ENCODE data around the gene NEB. TPM values are rescaled to one million over a fixed set of nuclear protein-coding genes. Genes with fewer than 3 reads are reported as not detected.

NEB gene
- total RNA-seq, 1 donor from 2014 or later: 0.83 TPM

GRCh38 chr2:151727593-151728552 is 6.4 kb downstream of the NEB start:
- Histone ChIP-seq H3K36me3 (no peaks in the 10 kb centered on the region), H3K4me1 (no peaks in the 10 kb centered on the region), H3K27me3 (ENCODE audit: low read depth) (no peaks in the 10 kb centered on the region), H3K4me3 (no peak overlapping the region), H3K9me3 (no peaks in the 10 kb centered on the region), H3K27ac (no peak overlapping the region)
- intact Hi-C loops (cut with DNase I): no loop called here
- DNase-seq: no peak
- no peak for TF ChIP-seq CTCF (IDR thresholded peaks at IDR 0.05)
- no peak for ATAC-seq

- H3K27me3 ChIP-seq (ENCODE audit: low read depth): no peaks in the 10 kb centered on the region
- no peak overlapping the region for H3K4me3 ChIP-seq
- no peak for TF ChIP-seq CTCF (IDR thresholded peaks at IDR 0.05)
- intact Hi-C loops (cut with DNase I): no loop called here
- H3K27ac ChIP-seq: no peak overlapping the region
- no peaks in the 10 kb centered on the region for H3K9me3 ChIP-seq
- ATAC-seq: no peak
- no peak for DNase-seq
- H3K4me1 ChIP-seq: no peaks in the 10 kb centered on the region
- H3K36me3 ChIP-seq: no peaks in the 10 kb centered on the region
Measured at GRCh38 chr2:151721161-151721560, 13.1 kb downstream of the NEB start.

GRCh38 chr2:151720521-151720920 is 13.8 kb downstream of the NEB start:
- Histone ChIP-seq H3K36me3 (no peaks in the 10 kb centered on the region), H3K4me3 (no peak overlapping the region), H3K4me1 (no peaks in the 10 kb centered on the region), H3K27me3 (ENCODE audit: low read depth) (no peaks in the 10 kb centered on the region), H3K9me3 (no peaks in the 10 kb centered on the region), H3K27ac (no peak overlapping the region)
- DNase-seq: no peak
- TF ChIP-seq CTCF (IDR thresholded peaks at IDR 0.05): no peak
- intact Hi-C loops (cut with DNase I): no loop called here
- ATAC-seq: no peak

DNA sequence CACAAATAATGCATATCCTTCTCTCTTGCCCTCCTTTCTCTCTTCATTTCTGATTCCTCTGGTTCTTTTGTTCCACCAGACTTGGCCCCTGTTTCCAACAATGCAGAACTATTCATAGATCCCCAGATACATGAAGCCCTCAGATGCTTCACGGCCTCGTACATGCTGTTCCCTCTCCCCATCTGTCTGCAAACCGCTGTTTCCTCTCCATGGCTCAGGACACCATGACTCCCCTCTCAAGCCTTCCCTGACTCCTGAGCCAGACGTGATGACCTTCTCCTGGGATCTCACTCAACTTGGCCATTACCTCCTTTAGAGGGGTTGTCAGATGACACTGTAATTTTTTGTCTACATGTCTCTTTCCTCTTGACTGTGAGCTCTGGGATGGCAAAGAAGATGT is 15.5 kb downstream of the NEB start:
- Histone ChIP-seq H3K9me3 (no peaks in the 10 kb centered on the region), H3K27me3 (ENCODE audit: low read depth) (no peaks in the 10 kb centered on the region), H3K36me3 (no peaks in the 10 kb centered on the region), H3K27ac (no peak overlapping the region), H3K4me1 (no peaks in the 10 kb centered on the region), H3K4me3 (no peak overlapping the region)
- TF ChIP-seq CTCF (IDR thresholded peaks at IDR 0.05): no peak
- DNase-seq (no peak), ATAC-seq (no peak)
- intact Hi-C loops (cut with DNase I): no loop called here

- ATAC-seq: no peak
- DNase-seq: no peak
- H3K27me3 ChIP-seq (ENCODE audit: low read depth): no peaks in the 10 kb centered on the region
- intact Hi-C loops (cut with DNase I): no loop called here
- no peak overlapping the region for H3K27ac ChIP-seq
- no peak overlapping the region for H3K4me3 ChIP-seq
- no peaks in the 10 kb centered on the region for H3K36me3 ChIP-seq
- no peak for TF ChIP-seq CTCF (IDR thresholded peaks at IDR 0.05)
- no peaks in the 10 kb centered on the region for H3K4me1 ChIP-seq
- no peaks in the 10 kb centered on the region for H3K9me3 ChIP-seq
Measured at GRCh38 chr2:151718247-151718646, 16.0 kb downstream of the NEB start.

All from lower lobe of right lung (tissue), 2 donors.